Fibroblast of skin of left quadriceps (primary cell): ENCODE data around the gene CLPTM1L.
"Not testable (repeated sequence)": the region's sequence is repeated elsewhere in the genome, so short reads cannot be mapped to it uniquely, and the experiment has no call there.

Experiments used
- DNase-seq, 2 experiments: peaks; one replicate each; pipeline ENCODE4 v3.0.0-alpha.2; 2013; ENCODE audit warnings: low read depth in 2 of 2

The CLPTM1L gene

GRCh38 chr5:1359713-1360112 lies 14.8 kb upstream of the CLPTM1L start:
- no peak for DNase-seq

GRCh38 chr5:1359031-1359645 lies 14.2 kb upstream of the CLPTM1L start:
- no peak for DNase-seq

GRCh38 chr5:1358726-1359025 lies 13.8 kb upstream of the CLPTM1L start:
- no peak for DNase-seq

GRCh38 chr5:1357946-1358725 lies 13.2 kb upstream of the CLPTM1L start:
- DNase-seq, result no peak

GRCh38 chr5:1356873-1357787 lies 12.2 kb upstream of the CLPTM1L start:
- no peak for DNase-seq

- DNase-seq, result no peak
Measured at GRCh38 chr5:1354576-1354975, 9.7 kb upstream of the CLPTM1L start.

GRCh38 chr5:1352231-1353219 lies 7.6 kb upstream of the CLPTM1L start:
- no peak for DNase-seq

DNA sequence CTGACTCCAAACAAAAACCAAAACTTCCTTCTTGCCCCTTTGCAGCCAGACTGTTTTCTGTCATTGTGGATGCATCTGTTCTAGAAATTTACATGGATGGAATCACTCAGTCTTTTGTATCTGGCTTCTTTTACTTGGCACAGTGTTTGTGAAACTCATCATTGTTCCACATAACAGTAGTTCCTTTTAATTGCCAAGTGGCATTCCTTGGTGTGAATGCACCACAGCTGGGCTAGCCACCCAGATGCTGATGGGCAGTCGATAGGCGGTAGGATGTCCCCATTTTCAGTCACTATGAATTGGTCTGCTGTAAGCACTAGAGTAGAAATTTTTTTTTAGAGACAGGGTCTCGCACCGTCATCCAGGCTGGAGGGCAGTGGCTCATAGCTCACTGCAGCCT lies 6.3 kb upstream of the CLPTM1L start:
- DNase-seq, result no peak

DNA sequence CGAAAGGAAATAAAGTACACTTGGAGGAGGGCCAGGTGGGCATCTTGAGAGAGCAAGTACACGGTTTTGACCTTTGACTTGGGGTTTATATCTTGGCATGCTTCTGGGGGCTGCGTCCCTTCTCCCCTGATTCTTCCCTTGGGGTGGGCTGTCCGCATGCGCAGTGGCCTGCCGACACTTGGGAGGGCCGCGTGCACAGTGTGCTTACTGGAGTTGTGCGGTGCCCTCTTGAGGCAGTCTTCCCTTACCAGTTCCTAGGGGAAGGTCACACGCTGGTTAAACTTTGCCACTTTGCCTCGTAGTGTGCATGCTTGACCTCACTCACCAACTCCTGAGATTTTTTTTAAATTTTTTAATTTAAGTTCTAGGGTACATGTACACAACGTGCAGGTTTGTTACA lies 4.3 kb upstream of the CLPTM1L start:
- no peak for DNase-seq

DNA sequence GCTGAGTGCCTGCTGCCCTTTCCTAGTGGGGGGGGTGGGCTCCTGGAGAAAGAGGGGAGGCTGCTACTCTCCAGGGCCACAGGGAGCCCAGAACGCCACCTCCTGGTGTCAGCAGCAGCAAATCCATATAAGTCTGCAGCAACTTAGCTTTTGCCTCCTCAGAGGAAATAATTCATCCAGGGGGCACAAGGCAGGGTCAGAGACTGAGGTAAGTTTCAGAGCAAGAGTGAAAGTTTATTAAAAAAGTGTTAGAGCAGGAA lies 4.0 kb upstream of the CLPTM1L start:
- DNase-seq, result no peak

GRCh38 chr5:1347571-1347970 lies 2.7 kb upstream of the CLPTM1L start:
- no peak for DNase-seq

GRCh38 chr5:1346627-1347440 lies 1.9 kb upstream of the CLPTM1L start:
- no peak for DNase-seq

GRCh38 chr5:1345876-1346626 lies 1.2 kb upstream of the CLPTM1L start:
- no peak for DNase-seq

DNA sequence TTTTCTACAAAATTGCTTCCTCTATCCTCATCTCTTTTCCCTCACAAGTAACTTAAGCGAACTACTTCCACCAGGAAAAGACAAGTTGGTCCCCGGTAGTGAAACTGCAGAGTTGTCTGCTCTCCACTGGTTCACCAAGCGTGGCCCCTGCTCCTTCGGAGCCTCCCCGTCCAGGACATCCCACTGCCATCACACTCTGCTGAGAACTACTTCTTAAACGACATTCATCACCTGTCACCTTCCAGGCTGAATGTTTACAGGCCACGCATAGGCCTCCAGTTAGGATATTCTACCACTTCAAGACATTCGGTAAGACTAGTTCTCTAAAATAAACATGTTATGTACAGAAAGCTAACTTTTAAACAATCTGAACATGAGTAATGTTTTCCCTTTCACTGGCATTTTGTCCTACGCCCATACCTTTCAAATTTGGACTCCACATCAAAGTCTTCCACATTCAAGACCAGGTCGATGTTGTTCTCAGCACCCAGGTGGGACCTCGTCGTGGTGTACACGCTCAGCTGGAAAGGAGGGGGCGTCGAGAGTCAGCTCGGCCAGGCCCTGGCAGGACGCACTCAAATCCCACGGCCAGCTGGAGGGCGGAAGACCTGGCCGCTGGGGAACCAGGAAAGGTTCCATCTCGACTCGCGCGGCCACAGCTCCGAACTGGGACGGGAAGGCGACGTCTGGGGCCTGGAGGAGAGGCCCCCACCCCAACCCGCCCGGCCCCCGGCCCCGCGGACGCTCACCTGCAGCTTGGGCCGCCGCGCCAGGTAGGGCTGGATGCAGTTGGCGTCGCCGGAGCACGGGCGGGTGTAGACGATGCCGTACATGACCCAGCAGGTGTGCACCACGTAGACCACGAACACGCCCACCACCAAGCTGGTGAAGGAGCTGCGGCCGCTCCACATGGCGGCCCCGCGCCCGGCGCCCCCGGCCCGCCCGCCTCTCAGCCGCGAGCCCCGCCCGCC lies 683 bp downstream of the CLPTM1L start:
- DNase-seq, result no peak

GRCh38 chr5:1343315-1343751 lies 1.6 kb downstream of the CLPTM1L start:
- no peak for DNase-seq

DNA sequence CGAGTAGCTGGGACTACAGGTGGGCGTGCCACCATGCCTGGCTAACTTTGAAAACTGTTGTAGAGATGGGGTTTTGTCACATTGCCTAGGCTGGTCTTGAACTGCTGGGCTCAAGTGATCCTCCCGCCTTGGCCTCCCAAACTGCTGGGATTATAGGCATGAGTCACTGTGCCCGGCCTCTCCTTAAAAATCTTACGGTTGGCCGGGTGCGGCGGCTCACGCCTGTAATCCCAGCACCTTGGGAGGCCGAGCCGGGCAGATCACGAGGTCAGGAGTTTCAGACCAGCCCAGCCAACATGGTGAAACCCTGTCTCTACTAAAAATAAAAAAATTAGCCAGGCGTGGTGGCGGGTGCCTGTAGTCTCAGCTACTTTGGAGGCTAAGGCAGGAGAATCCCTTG lies 2.2 kb downstream of the CLPTM1L start:
- DNase-seq, result not testable (repeated sequence)

- no peak for DNase-seq
Measured at GRCh38 chr5:1342268-1342667, 2.6 kb downstream of the CLPTM1L start.

GRCh38 chr5:1341863-1342262 lies 3.0 kb downstream of the CLPTM1L start:
- DNase-seq, result no peak

DNA sequence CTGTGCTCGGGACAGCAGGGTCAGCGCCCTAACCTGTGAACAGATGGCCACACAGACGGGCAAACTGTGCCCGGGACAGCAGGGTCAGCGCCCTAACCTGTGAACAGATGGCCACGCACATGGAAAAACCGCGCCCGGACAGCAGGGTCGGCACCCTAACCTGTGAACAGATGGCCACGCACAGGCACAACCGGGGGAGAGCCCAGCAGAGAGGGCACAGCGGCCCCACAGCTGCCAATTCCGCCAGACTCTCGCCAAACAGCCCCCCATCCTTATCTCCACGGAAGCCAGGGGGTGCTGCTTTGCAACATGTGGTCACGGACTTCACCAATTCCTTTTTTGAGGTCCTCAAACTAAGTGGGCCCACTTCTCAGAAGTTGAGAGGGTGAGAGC lies 5.1 kb downstream of the CLPTM1L start:
- not testable (repeated sequence) for DNase-seq
